ENCODE results near the gene DGKQ. TPM values are rescaled to one million over a fixed set of nuclear protein-coding genes. Genes with fewer than 3 reads are reported as not detected.

DGKQ gene
- total RNA-seq, 1 experiment from 2014 or later: 11.5 TPM

GRCh38 chr4:1015746-1016145 lies 42.4 kb upstream of the DGKQ start:
- POLR2A ChIA-PET (ENCODE audit: unreplicated experiment): no interaction called here
- Histone ChIP-seq H3F3A (ENCODE audit: insufficient read depth, low read depth) (peaks cover 12% of the 10 kb centered on the region; the same call in 1 of the 2 replicates), H3K27ac (no peak overlapping the region), H3K4me2 (no peak overlapping the region), H3K9me3 (ENCODE audit: insufficient read depth, low read depth) (no peaks in the 10 kb centered on the region), H3K4me1 (replicated peaks; ENCODE audit: insufficient read depth) (peaks cover 5% of the 10 kb centered on the region; the same call in 1 of the 2 replicates), H3K9me2 (ENCODE audit: insufficient read depth) (no peaks in the 10 kb centered on the region), H3K4me3 (no peak overlapping the region), H3K36me3 (ENCODE audit: low read depth) (no peaks in the 10 kb centered on the region), H3K27me3 (ENCODE audit: insufficient read depth, low read depth) (no peaks in the 10 kb centered on the region), H3K79me2 (ENCODE audit: low read depth) (no peaks in the 10 kb centered on the region; the same call in 1 of the 2 replicates), H2AFZ (no peak overlapping the region), H4K20me1 (ENCODE audit: insufficient read depth) (peaks cover 2% of the 10 kb centered on the region; the same call in 1 of the 2 replicates)
- DNase-seq: no peak
- CTCF ChIA-PET: no interaction called here
- intact Hi-C loops (cut with micrococcal nuclease; ENCODE audit: unreplicated experiment): no loop called here
- BruUV-seq (replicated peaks): no TSS peak
- TF ChIP-seq, protein P1, sequence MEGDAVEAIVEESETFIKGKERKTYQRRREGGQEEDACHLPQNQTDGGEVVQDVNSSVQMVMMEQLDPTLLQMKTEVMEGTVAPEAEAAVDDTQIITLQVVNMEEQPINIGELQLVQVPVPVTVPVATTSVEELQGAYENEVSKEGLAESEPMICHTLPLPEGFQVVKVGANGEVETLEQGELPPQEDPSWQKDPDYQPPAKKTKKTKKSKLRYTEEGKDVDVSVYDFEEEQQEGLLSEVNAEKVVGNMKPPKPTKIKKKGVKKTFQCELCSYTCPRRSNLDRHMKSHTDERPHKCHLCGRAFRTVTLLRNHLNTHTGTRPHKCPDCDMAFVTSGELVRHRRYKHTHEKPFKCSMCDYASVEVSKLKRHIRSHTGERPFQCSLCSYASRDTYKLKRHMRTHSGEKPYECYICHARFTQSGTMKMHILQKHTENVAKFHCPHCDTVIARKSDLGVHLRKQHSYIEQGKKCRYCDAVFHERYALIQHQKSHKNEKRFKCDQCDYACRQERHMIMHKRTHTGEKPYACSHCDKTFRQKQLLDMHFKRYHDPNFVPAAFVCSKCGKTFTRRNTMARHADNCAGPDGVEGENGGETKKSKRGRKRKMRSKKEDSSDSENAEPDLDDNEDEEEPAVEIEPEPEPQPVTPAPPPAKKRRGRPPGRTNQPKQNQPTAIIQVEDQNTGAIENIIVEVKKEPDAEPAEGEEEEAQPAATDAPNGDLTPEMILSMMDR (conservative IDR thresholded peaks at IDR 0.05): no peak
- TF ChIP-seq EZH2 (IDR thresholded peaks at IDR 0.05; ENCODE audit: low read depth): no peak

GRCh38 chr4:1015179-1015578 lies 41.8 kb upstream of the DGKQ start:
- ChIA-PET POLR2A (ENCODE audit: unreplicated experiment) (no interaction called here), CTCF (no interaction called here)
- BruUV-seq (replicated peaks): no TSS peak
- Histone ChIP-seq H3K4me1 (replicated peaks; ENCODE audit: insufficient read depth) (peaks cover 5% of the 10 kb centered on the region; the same call in 1 of the 2 replicates), H3K9me3 (ENCODE audit: insufficient read depth, low read depth) (no peaks in the 10 kb centered on the region), H3K4me2 (no peak overlapping the region), H3K9me2 (ENCODE audit: insufficient read depth) (no peaks in the 10 kb centered on the region), H3K4me3 (no peak overlapping the region), H2AFZ (no peak overlapping the region), H3K27ac (no peak overlapping the region), H4K20me1 (ENCODE audit: insufficient read depth) (peaks cover 2% of the 10 kb centered on the region; the same call in 1 of the 2 replicates), H3K36me3 (ENCODE audit: low read depth) (no peaks in the 10 kb centered on the region), H3K79me2 (ENCODE audit: low read depth) (no peaks in the 10 kb centered on the region; the same call in 1 of the 2 replicates), H3F3A (ENCODE audit: insufficient read depth, low read depth) (peaks cover 18% of the 10 kb centered on the region; the same call in 1 of the 2 replicates), H3K27me3 (ENCODE audit: insufficient read depth, low read depth) (no peaks in the 10 kb centered on the region)
- intact Hi-C loops (cut with micrococcal nuclease; ENCODE audit: unreplicated experiment): no loop called here
- no peak for DNase-seq
- no peak for TF ChIP-seq EZH2 (IDR thresholded peaks at IDR 0.05; ENCODE audit: low read depth)
- TF ChIP-seq, protein P1 (conservative IDR thresholded peaks at IDR 0.05): no peak

GRCh38 chr4:1014291-1015167 lies 41.2 kb upstream of the DGKQ start:
- H3K9me3 ChIP-seq (ENCODE audit: insufficient read depth, low read depth): no peaks in the 10 kb centered on the region
- no peaks in the 10 kb centered on the region for H3K36me3 ChIP-seq (ENCODE audit: low read depth)
- H2AFZ ChIP-seq: no peak overlapping the region
- peaks cover 5% of the 10 kb centered on the region; the same call in 1 of the 2 replicates for H3K4me1 ChIP-seq (replicated peaks; ENCODE audit: insufficient read depth)
- H3K27me3 ChIP-seq (ENCODE audit: insufficient read depth, low read depth): no peaks in the 10 kb centered on the region
- H4K20me1 ChIP-seq (ENCODE audit: insufficient read depth): peaks cover 2% of the 10 kb centered on the region; the same call in 1 of the 2 replicates
- ChIA-PET CTCF (no interaction called here), POLR2A (ENCODE audit: unreplicated experiment) (no interaction called here)
- peaks cover 21% of the 10 kb centered on the region; the same call in 1 of the 2 replicates for H3F3A ChIP-seq (ENCODE audit: insufficient read depth, low read depth)
- intact Hi-C loops (cut with micrococcal nuclease; ENCODE audit: unreplicated experiment): loop anchor here (5.0 kb wide), 2 partner anchors 233 to 333 kb away; partner anchors contain the start of genes CTBP1 and UVSSA
- no peak overlapping the region for H3K4me2 ChIP-seq
- DNase-seq: no peak
- no peaks in the 10 kb centered on the region; the same call in 1 of the 2 replicates for H3K79me2 ChIP-seq (ENCODE audit: low read depth)
- TF ChIP-seq, protein P1 (conservative IDR thresholded peaks at IDR 0.05): no peak
- TF ChIP-seq EZH2 (IDR thresholded peaks at IDR 0.05; ENCODE audit: low read depth): no peak
- H3K9me2 ChIP-seq (ENCODE audit: insufficient read depth): no peaks in the 10 kb centered on the region
- H3K27ac ChIP-seq: no peak overlapping the region
- H3K4me3 ChIP-seq: no peak overlapping the region
- BruUV-seq (replicated peaks): no TSS peak

All from PC-9 (cell line).